HG03025 (cell line): ENCODE measurements around the gene ATG101.
A peak's percentile ranks its signal among the peaks of the same experiment; 100 is the strongest.

Experiments
- ATAC-seq: cut with Tn5 transposase; IDR thresholded peaks from one replicate; pipeline ENCODE4 v1.9.1; 2021; ENCODE audit warnings: mild to moderate bottlenecking, moderate library complexity; ENCODE audit not compliant: unreplicated experiment, low FRiP score

The ATG101 gene

DNA sequence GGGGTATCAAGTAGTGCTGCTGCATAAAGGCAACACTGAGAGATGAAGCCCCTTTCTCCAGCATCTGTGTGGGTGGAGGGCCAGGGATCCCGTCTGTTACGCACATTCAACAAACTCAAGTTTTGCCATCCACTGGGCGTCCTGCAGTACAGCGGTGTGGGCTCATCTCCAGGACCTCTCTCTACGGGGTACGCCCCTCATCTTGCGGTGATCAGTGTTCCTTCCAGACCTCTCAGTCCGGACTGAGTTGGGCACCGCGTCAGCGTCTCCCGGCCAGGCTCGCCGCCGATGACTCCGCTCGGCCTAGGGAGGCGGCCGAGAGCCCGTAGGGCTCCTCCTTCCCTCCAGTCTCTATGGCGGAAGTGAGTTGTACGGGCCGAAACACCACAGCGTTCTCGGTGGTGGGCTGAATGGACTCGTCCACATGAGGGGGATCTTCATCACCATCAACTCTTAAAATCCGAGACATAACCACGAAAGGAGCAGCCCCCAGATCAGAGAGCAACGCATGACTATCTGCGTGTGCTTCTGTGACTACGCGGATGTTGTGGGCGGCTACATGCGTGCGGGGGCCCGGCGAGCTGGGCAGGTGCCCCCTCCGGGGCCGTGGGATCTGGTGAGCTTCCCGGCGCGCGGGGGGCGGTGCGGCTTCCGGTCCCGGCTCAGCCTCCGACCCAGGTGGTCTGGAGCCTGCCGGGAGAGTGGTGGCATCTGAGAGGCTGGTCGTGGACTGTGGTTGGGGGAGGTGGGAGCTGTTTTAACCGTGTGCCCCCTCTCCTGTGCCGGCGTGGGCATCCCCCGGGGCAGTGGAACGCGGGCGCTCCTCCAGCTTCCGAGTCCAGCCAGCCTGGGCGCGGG, at the start of gene ATG101:
TSS of gene ATG101 (plus strand) at position 652 of the 858 bp plus-strand sequence. CDS start 3,673 bp downstream, outside the sequence.
- peak; percentile 92 for ATAC-seq

GRCh38 chr12:52020539-52021336, 49.0 kb upstream of the ATG101 start:
- no peak for ATAC-seq

DNA sequence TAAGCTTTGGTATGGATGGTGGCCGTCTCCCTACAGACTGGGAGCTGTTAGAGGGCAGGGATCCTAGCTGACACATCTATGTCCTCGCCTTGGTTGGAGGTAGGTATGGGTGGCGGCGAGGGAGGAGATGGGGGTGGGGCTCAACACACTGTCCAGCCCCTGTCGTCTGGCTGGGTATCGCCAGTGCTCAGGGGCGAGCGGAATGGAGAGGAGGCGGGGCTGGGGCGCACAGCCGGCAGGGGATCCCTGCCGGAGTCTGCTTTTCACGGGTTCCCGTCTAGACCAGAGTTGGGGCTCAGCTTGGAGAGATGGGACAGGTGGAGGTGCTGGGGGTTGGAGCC, 47.0 kb upstream of the ATG101 start:
- ATAC-seq = no peak

DNA sequence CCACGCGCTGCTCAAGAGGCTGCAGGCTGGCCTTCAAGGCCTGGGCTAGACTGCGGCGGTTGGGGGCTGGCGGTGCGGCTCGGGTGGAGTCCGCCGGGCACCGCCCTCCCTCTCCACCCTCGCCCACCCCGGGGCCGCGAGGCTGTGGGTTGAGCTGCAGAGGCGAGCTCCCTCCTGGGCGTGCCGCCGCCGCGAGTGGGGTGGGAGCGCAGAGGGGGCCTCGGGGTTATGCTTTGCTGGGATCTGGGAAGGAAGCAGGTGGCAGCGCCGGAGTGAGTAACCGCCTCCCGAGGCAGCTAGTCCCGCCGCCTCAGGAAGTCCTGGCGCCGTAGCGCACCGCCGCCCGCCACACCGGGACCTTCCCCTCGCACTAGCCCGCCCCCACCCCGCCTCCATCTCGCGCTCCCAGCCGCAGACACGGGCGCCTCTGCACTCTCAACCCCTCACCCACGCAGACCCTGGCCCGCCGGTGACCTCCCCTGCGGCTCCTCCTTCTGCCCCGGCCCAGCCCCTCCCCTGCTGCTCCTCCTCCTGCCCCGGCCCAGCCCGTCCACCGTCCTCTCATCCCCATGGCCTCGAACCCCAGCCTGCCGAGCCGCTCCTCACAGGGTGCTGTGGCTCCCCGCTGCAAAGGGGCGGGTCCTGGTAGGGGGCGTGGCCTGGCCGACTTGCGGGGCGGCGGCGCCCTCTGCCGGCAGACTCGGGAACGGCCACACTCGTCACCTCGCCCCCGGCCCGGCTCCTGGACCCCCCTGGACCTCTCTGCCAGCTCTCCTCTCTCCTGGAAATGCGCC, 46.4 kb upstream of the ATG101 start:
- ATAC-seq = peak; percentile 60

GRCh38 chr12:52023976-52024688, 45.6 kb upstream of the ATG101 start:
- no peak for ATAC-seq

GRCh38 chr12:52024845-52025230, 44.9 kb upstream of the ATG101 start:
- no peak for ATAC-seq

- no peak for ATAC-seq
Measured at GRCh38 chr12:52026263-52026662, 43.5 kb upstream of the ATG101 start.

DNA sequence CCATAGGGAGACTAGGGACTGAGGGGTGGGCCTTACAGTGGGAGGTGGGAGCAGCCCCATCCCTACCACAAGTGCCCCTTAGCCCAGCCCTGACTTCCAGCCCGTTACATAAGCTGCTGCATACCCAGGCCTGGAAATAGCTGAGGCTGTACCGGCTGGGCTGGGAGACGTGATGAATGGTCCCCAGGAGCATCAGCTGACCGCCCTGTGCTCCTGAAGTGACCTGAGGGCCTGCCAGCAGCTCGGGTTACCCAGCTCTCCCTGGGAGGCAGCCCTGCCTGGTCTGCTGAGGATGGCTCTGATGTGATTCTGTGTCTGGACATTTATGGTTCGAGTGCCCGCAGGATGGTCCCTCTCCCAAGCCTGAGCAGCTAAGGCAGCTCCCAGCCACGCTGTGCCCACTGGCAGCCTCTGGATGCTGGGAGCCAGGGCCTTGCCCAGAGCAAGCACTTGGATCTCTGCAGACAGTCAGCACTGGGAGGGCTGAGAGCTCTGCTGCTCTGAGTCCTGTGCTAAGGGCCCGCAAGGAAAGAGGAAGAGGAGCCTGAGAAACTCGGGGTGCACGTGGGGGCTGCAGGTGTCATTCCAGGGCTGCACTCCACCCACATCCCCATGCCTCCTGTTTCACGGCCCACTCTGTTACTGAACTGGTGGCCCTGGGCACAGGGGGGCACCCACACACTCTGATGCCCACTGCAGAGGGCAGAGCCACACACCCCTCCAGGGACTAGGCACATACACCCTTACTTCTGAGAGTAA, 42.5 kb upstream of the ATG101 start:
- no peak for ATAC-seq

DNA sequence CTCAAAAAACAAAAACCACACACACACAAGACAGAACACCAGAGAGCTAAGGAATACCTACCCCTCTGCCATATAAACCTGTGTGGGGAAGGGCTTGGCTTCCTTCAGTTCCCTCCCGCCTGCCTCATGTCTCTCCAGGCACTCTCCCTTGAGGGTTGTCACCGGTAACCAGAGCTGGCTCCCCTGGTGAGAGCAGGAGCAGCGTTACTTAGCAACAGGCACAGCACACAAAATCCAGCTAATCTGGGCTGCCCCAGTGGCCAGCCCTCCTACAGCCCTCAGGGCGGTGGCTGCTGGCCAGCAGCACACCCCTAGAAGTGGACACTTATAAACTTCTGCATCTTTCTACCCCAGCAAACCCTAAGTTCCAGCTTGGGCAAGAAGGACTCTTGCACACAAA, 40.1 kb upstream of the ATG101 start:
- no peak for ATAC-seq

DNA sequence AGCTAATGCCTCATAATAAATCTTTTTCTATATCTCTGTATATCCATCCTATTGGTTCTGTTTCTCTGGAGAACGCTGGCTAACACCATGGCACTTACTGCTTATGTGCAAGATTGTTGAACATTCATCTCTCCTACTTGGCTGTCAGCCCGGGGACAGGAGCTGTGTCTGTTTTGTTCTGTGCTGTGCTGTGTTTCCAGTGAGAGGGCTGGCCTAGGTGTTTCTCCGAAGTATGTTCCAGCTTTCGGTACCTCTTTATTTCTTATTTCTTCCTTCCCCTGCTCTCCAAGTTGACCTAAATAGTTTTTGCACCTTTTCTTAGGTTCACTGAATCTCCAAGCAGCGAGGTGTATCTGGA, 37.4 kb upstream of the ATG101 start:
- no peak for ATAC-seq

DNA sequence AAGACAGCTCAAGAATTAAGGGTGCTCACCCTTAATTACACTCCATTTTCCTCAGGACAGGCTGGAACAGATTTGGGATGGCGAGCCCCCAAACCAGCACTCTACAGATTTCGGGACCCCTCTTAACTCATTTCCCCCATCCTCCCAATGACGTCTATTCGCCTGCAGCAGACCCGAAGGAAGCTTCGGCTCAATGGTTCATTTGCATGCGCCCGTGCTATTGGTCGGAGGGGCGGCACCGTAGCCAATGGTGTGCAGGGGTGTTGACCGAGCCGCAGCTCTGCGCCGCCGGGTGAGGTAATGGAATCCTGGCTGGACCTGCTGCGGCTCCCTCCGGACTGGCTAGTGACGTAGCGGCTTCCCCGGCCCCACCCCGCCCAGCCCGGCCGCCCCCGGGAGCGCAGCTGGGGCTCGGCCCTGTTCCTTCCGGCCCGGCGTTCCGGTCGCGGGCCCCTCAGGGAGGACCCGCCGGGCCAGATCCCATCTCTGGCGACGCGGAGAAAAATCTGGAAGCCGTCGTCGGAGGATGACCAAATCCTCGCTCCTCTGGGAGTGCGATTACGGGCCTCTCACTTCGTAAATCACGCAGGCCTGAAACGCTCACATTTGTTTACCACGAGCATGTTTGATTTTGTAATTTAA, 36.9 kb upstream of the ATG101 start:
- ATAC-seq = peak; percentile 92

- ATAC-seq = no peak
Measured at GRCh38 chr12:52033446-52034140, 36.2 kb upstream of the ATG101 start.

- ATAC-seq = no peak
Measured at GRCh38 chr12:52035190-52035589, 34.6 kb upstream of the ATG101 start.

GRCh38 chr12:52035926-52036325, 33.9 kb upstream of the ATG101 start:
- ATAC-seq = no peak

DNA sequence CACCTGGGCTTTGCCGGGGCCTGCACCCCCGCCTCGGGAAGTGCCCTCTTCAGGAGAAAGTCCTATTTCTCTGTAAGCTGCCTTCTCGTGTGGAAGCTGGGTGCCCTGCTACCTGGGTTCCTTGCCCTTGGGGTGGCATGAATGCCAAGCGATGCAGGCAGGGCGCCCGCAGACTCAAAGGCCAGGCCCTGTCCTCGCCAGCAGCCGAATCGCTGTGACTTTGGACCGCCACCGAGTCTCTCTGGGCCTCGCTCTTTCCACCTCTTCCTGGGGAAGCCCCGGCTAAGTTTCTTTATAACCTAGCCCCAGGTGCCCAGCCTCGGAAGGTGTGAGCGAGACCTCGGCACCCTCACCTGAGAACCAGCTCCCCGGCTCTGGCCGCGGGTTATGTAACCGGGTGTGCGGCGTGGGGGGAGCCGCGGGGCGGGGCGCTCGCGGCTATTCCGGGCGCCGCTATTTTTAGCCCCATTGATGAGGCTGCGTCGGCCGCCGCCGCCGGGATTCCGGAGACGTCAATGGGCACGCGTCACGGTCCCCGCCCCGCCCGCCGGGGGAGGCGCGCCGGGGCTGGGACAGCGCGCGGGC, 33.1 kb upstream of the ATG101 start:
- ATAC-seq = no peak

DNA sequence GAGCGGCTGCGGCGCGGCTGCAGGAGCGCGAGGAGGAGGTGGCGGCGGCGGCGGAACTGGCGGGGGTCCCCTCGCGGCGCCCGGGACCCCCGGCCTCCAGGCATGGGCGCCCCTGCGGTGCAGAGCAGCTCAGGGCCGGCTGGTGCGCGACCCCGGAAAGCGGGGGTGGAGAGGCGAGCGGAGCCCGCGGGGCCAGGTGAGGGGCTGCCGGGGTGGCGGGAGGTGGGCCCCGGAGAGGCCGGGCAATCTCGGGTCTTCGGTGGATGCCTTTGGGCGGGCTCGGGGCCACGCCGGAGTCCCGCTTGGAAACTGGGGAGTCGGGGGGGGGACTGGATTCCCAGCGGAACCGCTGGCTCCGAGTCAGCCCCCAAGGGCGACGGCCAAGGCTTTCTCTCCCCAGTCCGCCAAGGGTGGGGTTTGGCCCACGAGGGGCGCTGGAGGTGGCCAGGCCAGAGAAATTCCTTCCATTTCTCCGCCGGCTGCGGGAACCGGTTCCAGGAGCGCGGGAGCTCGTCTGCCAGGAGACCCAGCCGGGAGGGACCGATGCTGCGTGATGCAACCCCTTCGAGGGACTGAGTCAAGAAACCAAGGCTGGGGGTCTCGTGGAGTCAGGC, 32.4 kb upstream of the ATG101 start:
- no peak for ATAC-seq

DNA sequence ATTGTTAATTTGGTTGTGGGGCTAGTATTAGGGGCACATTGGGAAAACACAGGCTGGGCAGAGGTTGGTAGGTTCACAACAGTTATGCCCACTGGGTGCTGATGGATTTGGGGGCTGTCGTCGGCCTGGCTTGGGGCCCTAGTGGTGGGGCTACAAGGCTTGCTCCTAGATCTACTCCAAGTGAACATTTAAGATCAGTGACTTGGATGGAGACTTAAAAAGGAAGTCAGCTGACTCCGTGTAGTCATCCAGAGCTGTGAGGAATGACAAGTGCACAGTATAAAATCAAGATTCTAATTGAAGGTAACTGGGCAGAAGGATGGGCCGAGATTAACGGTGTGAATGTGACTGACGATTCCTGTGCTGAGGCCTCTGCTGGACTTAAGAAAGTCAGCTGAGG, 31.3 kb upstream of the ATG101 start:
- no peak for ATAC-seq

DNA sequence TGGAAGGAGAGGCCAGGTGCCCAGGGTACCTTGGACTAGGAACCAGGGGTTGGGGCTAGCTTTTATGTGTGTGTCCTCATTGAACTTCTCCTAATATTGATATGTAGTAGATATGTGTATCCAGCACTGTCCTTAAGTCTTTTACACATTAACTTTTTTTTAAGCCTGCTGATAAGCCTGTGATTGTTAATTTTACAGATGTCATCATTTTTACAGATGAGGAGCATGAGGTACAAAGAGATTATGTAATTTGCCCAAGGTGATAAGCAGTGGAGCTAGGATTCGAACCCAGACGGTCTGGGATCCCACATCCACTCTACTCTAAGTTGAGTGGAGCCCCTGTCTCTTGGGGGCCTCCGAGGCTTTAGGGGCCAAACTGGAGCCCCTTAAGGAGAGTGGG, 28.7 kb upstream of the ATG101 start:
- ATAC-seq = no peak
